ENCODE data around the gene IGSF6.
A peak's percentile ranks its signal among the peaks of the same experiment; 100 is the strongest.

The IGSF6 gene

DNA sequence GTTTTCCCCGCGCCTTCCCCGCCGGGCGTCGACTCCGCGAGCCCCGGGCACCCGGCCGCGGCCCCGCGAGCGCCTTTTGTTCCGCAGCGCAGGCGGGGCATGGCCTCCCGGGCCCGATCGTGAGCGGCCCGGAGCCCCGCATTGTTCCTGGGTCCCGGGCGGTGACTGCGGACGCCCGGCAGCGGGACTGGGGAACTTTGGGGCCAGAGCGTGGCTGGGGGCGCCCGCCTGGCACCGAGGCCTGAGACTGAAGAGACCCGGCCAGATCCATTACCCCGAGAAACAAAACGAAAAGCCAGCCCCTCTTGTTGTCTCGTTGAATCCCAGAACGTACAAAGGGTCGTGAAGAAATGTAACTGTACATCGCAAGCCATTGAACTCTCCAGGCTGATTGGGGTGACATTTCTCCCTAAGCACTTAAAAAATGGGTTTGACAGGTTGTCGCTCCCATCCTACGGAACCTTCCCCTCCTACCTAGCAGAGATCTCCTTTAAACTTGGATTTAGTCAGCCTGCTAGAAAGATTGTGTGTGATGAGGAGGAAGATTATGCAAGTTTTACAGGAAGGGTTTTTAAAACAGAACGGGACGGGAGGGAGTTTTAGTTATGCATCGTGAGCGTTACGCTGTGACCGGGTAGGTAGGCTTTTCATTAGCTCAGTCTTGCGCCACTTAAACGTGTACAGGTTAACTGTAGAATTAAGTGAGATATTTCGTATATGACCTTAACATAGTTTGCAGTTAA, 52.2 kb downstream of the IGSF6 start:
- CTCF ChIA-PET = interaction anchor here (0.5 to 1.3 kb wide), 3 partner anchors 17 to 1689 kb away, joined by 3 read pairs; no protein-coding TSS in a partner anchor
- H3K4me3 ChIP-seq (ENCODE audit: low read depth, low read length) = peak overlapping the region; percentile 90
- POLR2A ChIA-PET = interaction anchor here (0.9 kb wide), 1 partner anchor 13 kb away, joined by 4 read pairs; no protein-coding TSS in a partner anchor
- TF ChIP-seq ZNF184 (tag by site-specific recombination; IDR thresholded peaks at IDR 0.05) (0 out of 2 replicates have a peak, but pooled peaks have one; percentile 18), KLF1 (tag by site-specific recombination; IDR thresholded peaks at IDR 0.05) (no peak), ZNF600 (tag by site-specific recombination; IDR thresholded peaks at IDR 0.05) (peak; percentile 86), PATZ1 (tag by site-specific recombination; IDR thresholded peaks at IDR 0.05) (0 out of 2 replicates have a peak, but pooled peaks have one; percentile 27), ZNF664 (tag by site-specific recombination; IDR thresholded peaks at IDR 0.05) (peak; percentile 95), ZNF76 (tag by site-specific recombination; IDR thresholded peaks at IDR 0.05; ENCODE audit: borderline replicate concordance, low read depth) (no peak), GLI2 (tag by site-specific recombination; IDR thresholded peaks at IDR 0.05; ENCODE audit: borderline replicate concordance, low read depth) (no peak), ZEB2 (tag by site-specific recombination; IDR thresholded peaks at IDR 0.05) (peak; percentile 60), ZBTB17 (tag by site-specific recombination; IDR thresholded peaks at IDR 0.05) (peak; percentile 57; the same call in 1 of the 2 replicates), TRIM28 (IDR thresholded peaks at IDR 0.05; ENCODE audit: borderline replicate concordance, low read length) (0 out of 2 replicates have a peak, but pooled peaks have one; percentile 21), ZNF335 (tag by site-specific recombination; conservative IDR thresholded peaks at IDR 0.05) (peak; percentile 63), ZBTB48 (tag by site-specific recombination; IDR thresholded peaks at IDR 0.05) (no peak), ZBTB8A (tag by site-specific recombination; IDR thresholded peaks at IDR 0.05) (peak; percentile 74), GLIS1 (tag by site-specific recombination; IDR thresholded peaks at IDR 0.05) (no peak), GLI4 (tag by site-specific recombination; IDR thresholded peaks at IDR 0.05) (no peak), SCRT2 (tag by site-specific recombination; IDR thresholded peaks at IDR 0.05) (no peak), ZBTB20 (tag by site-specific recombination; IDR thresholded peaks at IDR 0.05) (peak; percentile 94), ZNF394 (tag by site-specific recombination; IDR thresholded peaks at IDR 0.05; ENCODE audit: borderline replicate concordance) (0 out of 2 replicates have a peak, but pooled peaks have one; percentile 23)
- TF ChIP-seq, protein P1, sequence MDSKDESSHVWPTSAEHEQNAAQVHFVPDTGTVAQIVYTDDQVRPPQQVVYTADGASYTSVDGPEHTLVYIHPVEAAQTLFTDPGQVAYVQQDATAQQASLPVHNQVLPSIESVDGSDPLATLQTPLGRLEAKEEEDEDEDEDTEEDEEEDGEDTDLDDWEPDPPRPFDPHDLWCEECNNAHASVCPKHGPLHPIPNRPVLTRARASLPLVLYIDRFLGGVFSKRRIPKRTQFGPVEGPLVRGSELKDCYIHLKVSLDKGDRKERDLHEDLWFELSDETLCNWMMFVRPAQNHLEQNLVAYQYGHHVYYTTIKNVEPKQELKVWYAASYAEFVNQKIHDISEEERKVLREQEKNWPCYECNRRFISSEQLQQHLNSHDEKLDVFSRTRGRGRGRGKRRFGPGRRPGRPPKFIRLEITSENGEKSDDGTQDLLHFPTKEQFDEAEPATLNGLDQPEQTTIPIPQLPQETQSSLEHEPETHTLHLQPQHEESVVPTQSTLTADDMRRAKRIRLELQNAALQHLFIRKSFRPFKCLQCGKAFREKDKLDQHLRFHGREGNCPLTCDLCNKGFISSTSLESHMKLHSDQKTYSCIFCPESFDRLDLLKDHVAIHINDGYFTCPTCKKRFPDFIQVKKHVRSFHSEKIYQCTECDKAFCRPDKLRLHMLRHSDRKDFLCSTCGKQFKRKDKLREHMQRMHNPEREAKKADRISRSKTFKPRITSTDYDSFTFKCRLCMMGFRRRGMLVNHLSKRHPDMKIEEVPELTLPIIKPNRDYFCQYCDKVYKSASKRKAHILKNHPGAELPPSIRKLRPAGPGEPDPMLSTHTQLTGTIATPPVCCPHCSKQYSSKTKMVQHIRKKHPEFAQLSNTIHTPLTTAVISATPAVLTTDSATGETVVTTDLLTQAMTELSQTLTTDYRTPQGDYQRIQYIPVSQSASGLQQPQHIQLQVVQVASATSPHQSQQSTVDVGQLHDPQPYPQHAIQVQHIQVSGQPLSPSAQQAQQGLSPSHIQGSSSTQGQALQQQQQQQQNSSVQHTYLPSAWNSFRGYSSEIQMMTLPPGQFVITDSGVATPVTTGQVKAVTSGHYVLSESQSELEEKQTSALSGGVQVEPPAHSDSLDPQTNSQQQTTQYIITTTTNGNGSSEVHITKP (tag by site-specific recombination; IDR thresholded peaks at IDR 0.05) = peak; percentile 85
- H3K9me3 ChIP-seq (ENCODE audit: control insufficient read depth, insufficient read depth, low read depth, low read length) = no peaks in the 10 kb centered on the region
- H3K27ac ChIP-seq (ENCODE audit: extremely low read depth, low read depth, low read length) = peak overlapping the region; percentile 93
- H3K36me3 ChIP-seq (ENCODE audit: control insufficient read depth in 2 of 2, insufficient read depth in 1 of 2, low read length in 2 of 2) = no peaks in the 10 kb centered on the region; a peak in 1 of 3 replicates
- peaks cover 11% of the 10 kb centered on the region for H3K4me1 ChIP-seq (ENCODE audit: control insufficient read depth, insufficient read depth, low read length)

Measured in HEK293 (cell line).